Right atrium auricular region (tissue), 2 donors: ENCODE data around the gene TRPM2. TPM values are rescaled to one million over a fixed set of nuclear protein-coding genes. Genes with fewer than 3 reads are reported as not detected.

Experiments
- DNase-seq: peaks from one replicate; pipeline ENCODE4 v3.0.0-alpha.2; 2019; ENCODE audit warnings: low spot score
- H3K27ac ChIP-seq, 2 donors: fragments of 200-600 bp; sonication (generic); 1 replicate in 1 of 2; 2 replicates in 1 of 2; pipeline ENCODE4 v1.5.1; 2016 to 2019
- H3K27me3 ChIP-seq, 2 donors: fragments of 200-600 bp; sonication (generic); one replicate each; pipeline versions ENCODE4 v1.5.1 to v1.6.0; 2017 to 2019
- H3K36me3 ChIP-seq: fragments of 200-600 bp; sonication (generic); one replicate; pipeline ENCODE4 v1.5.1; 2016
- H3K4me1 ChIP-seq, 2 donors: fragments of 200-600 bp; sonication (generic); one replicate each; pipeline versions ENCODE4 v1.5.1 to v1.6.0; 2017 to 2019
- H3K4me3 ChIP-seq, 2 donors: fragments of 200-600 bp; sonication (generic); 1 replicate in 1 of 2; 2 replicates in 1 of 2; pipeline ENCODE4 v1.5.1; 2017 to 2019; ENCODE audit warnings: mild to moderate bottlenecking in 1 of 2, moderate library complexity in 1 of 2
- H3K9me3 ChIP-seq, 2 donors: fragments of 200-600 bp; sonication (generic); one replicate each; pipeline ENCODE4 v1.5.1; 2019
- total RNA-seq, 2 donors: library from RNA; depleted of rRNA; stranded (reverse); fragments of >200 nt; gene quantifications; one replicate each; pipeline ENCODE4 v1.1.0, GENCODE V29; 2016
- TF ChIP-seq, protein P1 (sequence below), 2 donors: fragments of 200-600 bp; sonication (generic); IDR thresholded peaks; one replicate each; pipeline ENCODE4 v1.5.1; 2019; ENCODE audit warnings: antibody characterized with exemption in 2 of 2

Gene TRPM2
- total RNA-seq, 2 donors from 2014 or later: 0.75 to 0.89 TPM

DNA sequence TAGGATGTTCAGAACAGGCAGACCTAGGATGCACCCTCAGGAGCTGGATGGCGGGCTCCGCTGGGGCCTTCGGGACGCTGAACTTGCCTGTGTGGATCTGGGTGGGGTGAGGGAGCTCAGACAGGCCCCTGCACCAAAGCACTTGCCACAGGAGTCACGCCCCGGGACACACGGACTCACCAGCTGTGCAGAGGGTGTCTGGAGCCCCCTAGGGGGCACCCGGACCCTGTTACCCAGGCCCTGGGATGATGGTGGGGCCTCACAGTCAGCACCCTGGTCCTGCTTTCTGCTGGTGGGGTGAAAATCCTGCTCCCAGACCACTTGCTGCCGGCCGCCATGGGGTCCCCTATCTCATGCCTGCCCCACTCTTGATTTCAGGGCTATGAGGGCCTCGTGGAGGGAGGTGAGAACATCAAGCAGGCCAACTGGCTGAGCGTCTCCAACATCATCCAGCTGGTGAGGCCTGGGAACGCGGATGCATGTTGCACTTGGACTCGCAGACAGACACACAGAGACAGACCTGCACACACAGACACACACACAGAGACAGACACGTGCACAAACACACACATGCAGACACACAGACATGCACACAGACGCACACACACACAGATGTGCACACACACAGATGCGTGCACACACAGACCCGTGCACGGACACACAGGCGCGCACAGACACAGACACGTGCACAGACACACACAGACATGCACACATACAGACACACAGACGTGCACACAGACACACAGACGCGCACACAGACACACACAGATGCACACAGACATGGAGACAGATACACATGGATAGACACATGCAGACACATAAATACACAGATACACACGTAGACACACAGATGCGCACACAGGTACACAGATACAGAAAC lies 42.6 kb upstream of the TRPM2 start:
- H3K27me3 ChIP-seq: no peaks in the 10 kb centered on the region
- TF ChIP-seq, protein P1, sequence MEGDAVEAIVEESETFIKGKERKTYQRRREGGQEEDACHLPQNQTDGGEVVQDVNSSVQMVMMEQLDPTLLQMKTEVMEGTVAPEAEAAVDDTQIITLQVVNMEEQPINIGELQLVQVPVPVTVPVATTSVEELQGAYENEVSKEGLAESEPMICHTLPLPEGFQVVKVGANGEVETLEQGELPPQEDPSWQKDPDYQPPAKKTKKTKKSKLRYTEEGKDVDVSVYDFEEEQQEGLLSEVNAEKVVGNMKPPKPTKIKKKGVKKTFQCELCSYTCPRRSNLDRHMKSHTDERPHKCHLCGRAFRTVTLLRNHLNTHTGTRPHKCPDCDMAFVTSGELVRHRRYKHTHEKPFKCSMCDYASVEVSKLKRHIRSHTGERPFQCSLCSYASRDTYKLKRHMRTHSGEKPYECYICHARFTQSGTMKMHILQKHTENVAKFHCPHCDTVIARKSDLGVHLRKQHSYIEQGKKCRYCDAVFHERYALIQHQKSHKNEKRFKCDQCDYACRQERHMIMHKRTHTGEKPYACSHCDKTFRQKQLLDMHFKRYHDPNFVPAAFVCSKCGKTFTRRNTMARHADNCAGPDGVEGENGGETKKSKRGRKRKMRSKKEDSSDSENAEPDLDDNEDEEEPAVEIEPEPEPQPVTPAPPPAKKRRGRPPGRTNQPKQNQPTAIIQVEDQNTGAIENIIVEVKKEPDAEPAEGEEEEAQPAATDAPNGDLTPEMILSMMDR (IDR thresholded peaks at IDR 0.05): no peak
- no peak overlapping the region for H3K27ac ChIP-seq
- H3K4me1 ChIP-seq: peaks cover 0 to 1% of the 10 kb centered on the region in 2 donors
- peaks cover 49% of the 10 kb centered on the region for H3K36me3 ChIP-seq
- no peak overlapping the region for H3K4me3 ChIP-seq
- H3K9me3 ChIP-seq: no peaks in the 10 kb centered on the region
- no peak for DNase-seq

DNA sequence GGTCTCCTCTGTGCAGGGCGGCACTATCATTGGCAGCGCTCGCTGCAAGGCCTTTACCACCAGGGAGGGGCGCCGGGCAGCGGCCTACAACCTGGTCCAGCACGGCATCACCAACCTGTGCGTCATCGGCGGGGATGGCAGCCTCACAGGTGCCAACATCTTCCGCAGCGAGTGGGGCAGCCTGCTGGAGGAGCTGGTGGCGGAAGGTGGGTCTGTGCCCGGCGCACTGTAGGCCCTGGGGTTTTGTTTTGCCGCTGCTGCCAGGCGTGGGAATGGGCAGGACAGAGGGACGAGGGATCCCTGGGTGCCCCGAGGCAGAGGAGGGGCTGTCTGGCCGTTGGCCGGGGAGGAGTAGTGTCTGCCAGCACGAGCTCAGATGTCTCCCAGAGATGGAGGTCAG lies 41.3 kb upstream of the TRPM2 start:
- Histone ChIP-seq H3K4me3 (no peak overlapping the region), H3K27ac (no peak overlapping the region), H3K4me1 (no peaks in the 10 kb centered on the region), H3K9me3 (no peaks in the 10 kb centered on the region), H3K36me3 (peaks cover 53% of the 10 kb centered on the region), H3K27me3 (no peaks in the 10 kb centered on the region)
- no peak for DNase-seq
- TF ChIP-seq, protein P1 (IDR thresholded peaks at IDR 0.05): no peak

DNA sequence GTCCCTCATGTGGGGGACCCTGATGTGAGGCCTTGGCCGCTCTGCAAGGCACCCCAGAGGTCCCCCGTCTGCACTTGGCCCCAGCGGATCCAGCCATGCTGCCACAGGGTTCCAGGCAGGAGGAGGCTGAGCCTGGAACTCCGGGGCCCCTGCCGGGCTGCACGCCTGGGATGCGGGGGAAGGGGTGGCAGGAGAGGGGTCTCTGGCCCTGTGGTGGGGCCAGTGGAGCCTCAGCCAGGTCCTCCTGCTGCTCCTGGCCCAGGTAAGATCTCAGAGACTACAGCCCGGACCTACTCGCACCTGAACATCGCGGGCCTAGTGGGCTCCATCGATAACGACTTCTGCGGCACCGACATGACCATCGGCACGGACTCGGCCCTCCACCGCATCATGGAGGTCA lies 40.7 kb upstream of the TRPM2 start:
- TF ChIP-seq, protein P1 (IDR thresholded peaks at IDR 0.05): no peak
- no peak for DNase-seq
- no peak overlapping the region for H3K27ac ChIP-seq
- H3K27me3 ChIP-seq: no peaks in the 10 kb centered on the region
- H3K4me1 ChIP-seq: no peaks in the 10 kb centered on the region
- no peak overlapping the region for H3K4me3 ChIP-seq
- H3K9me3 ChIP-seq: no peaks in the 10 kb centered on the region
- H3K36me3 ChIP-seq: peaks cover 56% of the 10 kb centered on the region

DNA sequence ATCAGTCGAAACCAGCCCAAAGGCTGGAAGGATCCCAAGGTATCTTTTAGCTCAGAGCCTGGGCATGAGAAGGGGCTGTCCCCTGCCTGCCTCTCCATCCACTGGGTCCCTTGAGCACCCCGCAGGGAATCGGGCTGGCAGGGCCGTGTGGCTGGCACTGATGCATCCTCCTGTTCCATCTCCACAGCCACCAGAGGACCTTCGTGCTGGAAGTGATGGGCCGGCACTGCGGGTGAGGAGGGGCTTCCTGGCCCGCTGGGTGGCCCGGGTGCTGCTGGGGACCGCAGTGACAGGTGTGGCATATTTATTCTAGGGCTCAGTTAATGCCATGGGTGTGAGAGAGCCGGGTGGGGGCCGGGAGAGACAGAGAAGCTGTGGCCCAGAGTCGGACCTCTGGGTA lies 40.0 kb upstream of the TRPM2 start:
- Histone ChIP-seq H3K36me3 (peaks cover 55% of the 10 kb centered on the region), H3K27ac (no peak overlapping the region), H3K27me3 (no peaks in the 10 kb centered on the region), H3K4me3 (no peak overlapping the region), H3K9me3 (no peaks in the 10 kb centered on the region), H3K4me1 (no peaks in the 10 kb centered on the region)
- no peak for DNase-seq
- TF ChIP-seq, protein P1 (IDR thresholded peaks at IDR 0.05): no peak

DNA sequence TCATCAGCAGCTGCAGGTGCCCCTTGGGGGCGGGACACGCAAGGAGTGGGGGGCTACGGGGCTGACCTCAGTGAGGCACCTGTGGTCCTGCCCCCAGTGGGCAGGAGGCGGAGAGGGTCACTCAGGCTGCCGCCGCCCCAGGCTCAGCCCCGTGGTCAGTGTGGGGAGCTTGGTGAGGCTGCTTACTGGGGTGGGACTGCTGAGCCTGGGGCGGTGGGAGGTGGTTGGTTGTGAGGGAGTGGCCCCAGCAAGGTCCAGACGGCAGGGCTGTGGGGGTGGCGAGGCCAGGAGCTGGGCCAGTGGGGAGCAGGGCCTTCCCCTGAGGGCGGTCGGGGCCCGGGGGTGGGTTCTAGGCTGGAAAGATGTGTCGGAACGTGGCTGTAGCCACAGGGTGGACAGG lies 39.3 kb upstream of the TRPM2 start:
- no peaks in the 10 kb centered on the region for H3K4me1 ChIP-seq

More for the DNA sequence above, 39.3 kb upstream of the TRPM2 start:
- H3K4me3 ChIP-seq: no peak overlapping the region
- H3K9me3 ChIP-seq: no peaks in the 10 kb centered on the region
- TF ChIP-seq, protein P1 (IDR thresholded peaks at IDR 0.05): no peak
- H3K27me3 ChIP-seq: no peaks in the 10 kb centered on the region
- H3K36me3 ChIP-seq: peaks cover 59% of the 10 kb centered on the region
- no peak for DNase-seq
- H3K27ac ChIP-seq: no peak overlapping the region
